Keratinocyte (primary cell): Measurements from ENCODE around the gene ATE1. TPM values are rescaled to one million over a fixed set of nuclear protein-coding genes. Genes with fewer than 3 reads are reported as not detected.

Experiments used
- DNase-seq: peaks from one replicate; pipeline ENCODE4 v3.0.0-alpha.2; 2011; ENCODE audit warnings: low read depth, missing footprints, low spot score
- FAIRE-seq: peaks from 2 replicates; lab custom pipeline; 2011; peaks lifted over from hg19 to GRCh38; lab: Jason Lieb, UNC
- H2AFZ ChIP-seq: 2 replicates; pipeline ENCODE4 v1.6.0; 2012; ENCODE audit warnings: low read length, control low read depth, inconsistent platforms; ENCODE audit not compliant: control insufficient read depth
- H3K27ac ChIP-seq: 2 replicates; pipeline ENCODE4 v1.5.1; 2011; ENCODE audit warnings: low read length; ENCODE audit not compliant: control insufficient read depth, insufficient read depth
- H3K27me3 ChIP-seq: 3 replicates; pipeline ENCODE4 v1.6.0; 2011; ENCODE audit warnings: low read length; ENCODE audit not compliant: control insufficient read depth, insufficient read depth; ENCODE audit errors: extremely low read depth
- H3K36me3 ChIP-seq, 2 experiments: 2 replicates in 1 of 2; 3 replicates in 1 of 2; pipeline ENCODE4 v1.5.1; 2011; ENCODE audit warnings: low read length in 2 of 2, mild to moderate bottlenecking in 1 of 2; ENCODE audit not compliant: control insufficient read depth in 2 of 2, insufficient read depth in 2 of 2; ENCODE audit errors: extremely low read depth in 1 of 2
- H3K4me1 ChIP-seq: 3 replicates; pipeline ENCODE4 v1.5.1; 2011; ENCODE audit warnings: low read length; ENCODE audit not compliant: control insufficient read depth, insufficient read depth; ENCODE audit errors: extremely low read depth
- H3K4me2 ChIP-seq: 3 replicates; pipeline ENCODE4 v1.6.0; 2011; ENCODE audit warnings: low read depth, low read length; ENCODE audit not compliant: control insufficient read depth, insufficient read depth; ENCODE audit errors: extremely low read depth
- H3K4me3 ChIP-seq, 3 experiments: fragments of 200-600 bp in 1 of 3; sonication (generic) in 1 of 3; 2 replicates in 2 of 3; 3 replicates in 1 of 3; pipeline ENCODE4 v1.5.1; 2011 to 2016; ENCODE audit warnings: low read length in 3 of 3, mild to moderate bottlenecking in 3 of 3, control low read depth in 2 of 3, inconsistent platforms in 1 of 3, low read depth in 1 of 3, mixed read lengths in 1 of 3, mixed run types in 1 of 3, moderate library complexity in 1 of 3; ENCODE audit not compliant: control insufficient read depth in 2 of 3, insufficient read depth in 2 of 3; ENCODE audit errors: extremely low read depth in 1 of 3
- H3K79me2 ChIP-seq: 2 replicates; pipeline ENCODE4 v1.6.0; 2012; ENCODE audit warnings: low read length; ENCODE audit not compliant: control insufficient read depth, insufficient read depth
- H3K9ac ChIP-seq: 3 replicates; pipeline ENCODE4 v1.6.0; 2011; ENCODE audit warnings: low read length; ENCODE audit not compliant: control insufficient read depth, insufficient read depth; ENCODE audit errors: extremely low read depth
- H3K9me1 ChIP-seq: 3 replicates; pipeline ENCODE4 v1.6.0; 2011; ENCODE audit warnings: low read length; ENCODE audit not compliant: control insufficient read depth, insufficient read depth; ENCODE audit errors: extremely low read depth
- H3K9me3 ChIP-seq: 2 replicates; pipeline ENCODE4 v1.5.1; 2012; ENCODE audit warnings: low read depth, low read length; ENCODE audit not compliant: control insufficient read depth
- H4K20me1 ChIP-seq: 3 replicates; pipeline ENCODE4 v1.6.0; 2011; ENCODE audit warnings: low read length; ENCODE audit not compliant: control insufficient read depth, insufficient read depth; ENCODE audit errors: extremely low read depth
- CTCF ChIP-seq, 3 experiments: IDR thresholded peaks in 1 of 3; conservative IDR thresholded peaks in 1 of 3; optimal IDR thresholded peaks in 1 of 3; 2 replicates in 2 of 3; 3 replicates in 1 of 3; pipeline versions ENCODE3 to v1.5.1; 2011; ENCODE audit warnings: low read length in 3 of 3, mild to moderate bottlenecking in 3 of 3, moderate library complexity in 2 of 3, control low read depth in 1 of 3, inconsistent platforms in 1 of 3; ENCODE audit not compliant: insufficient read depth in 2 of 3; ENCODE audit errors: extremely low read depth in 1 of 3
- EZH2 ChIP-seq: IDR thresholded peaks from one replicate; pipeline ENCODE4 v1.6.1; 2012; ENCODE audit warnings: inconsistent platforms, mild to moderate bottlenecking, low read length, moderate library complexity
- dilution Hi-C: fragments of 300-500 bp; cut with MboI; formaldehyde crosslinking; loops from one replicate; pipeline ENCODE4 v1.7.0; 2020; ENCODE audit warnings: low sequenced_read_pairs; ENCODE audit not compliant: extremely low pct_ligation_motif_present
- polyA plus RNA-seq, 5 experiments: library from polyadenylated mRNA; depleted of rRNA in 3 of 5; stranded (reverse) in 3 of 5; stranded (forward) in 1 of 5; unstranded in 1 of 5; fragments of >200 nt; gene quantifications; 1 replicate in 1 of 5; 2 replicates in 3 of 5; 3 replicates in 1 of 5; pipeline versions ENCODE4 v1.2.1 to v1.2.3, GENCODE V29; 2011 to 2012; ENCODE audit warnings: missing spikeins in 2 of 5, low read depth in 1 of 5, low replicate concordance in 1 of 5

Gene ATE1
- polyA plus RNA-seq, 1 donor (not counting 4 experiments of a cell fraction or from before 2014, with no cell fraction given) = 14.9 TPM

- Histone ChIP-seq H3K9me1 (no peaks in the 10 kb centered on the region), H3K79me2 (no peaks in the 10 kb centered on the region), H4K20me1 (no peaks in the 10 kb centered on the region), H3K4me2 (no peak overlapping the region), H3K36me3 (no peaks in the 10 kb centered on the region), H3K4me3 (no peak overlapping the region), H3K4me1 (peaks cover 3% of the 10 kb centered on the region), H3K9ac (no peak overlapping the region), H2AFZ (no peak overlapping the region), H3K27me3 (no peaks in the 10 kb centered on the region), H3K9me3 (no peaks in the 10 kb centered on the region), H3K27ac (no peak overlapping the region)
- peak; percentile 43 for FAIRE-seq
- TF ChIP-seq EZH2 (no peak), CTCF (optimal IDR thresholded peaks at IDR 0.05 in 1 of 3, IDR thresholded peaks at IDR 0.05 in 1 of 3, conservative IDR thresholded peaks at IDR 0.05 in 1 of 3; ENCODE audit: extremely low read depth in 1 of 3, insufficient read depth in 2 of 3, low read length in 3 of 3) (no peak)
- dilution Hi-C loops = no loop called here
- no peak for DNase-seq
Measured at GRCh38 chr10:121713486-121713885, 214.3 kb downstream of the ATE1 start.

GRCh38 chr10:121710971-121711370 lies 216.9 kb downstream of the ATE1 start:
- Histone ChIP-seq H3K4me2 (no peak overlapping the region), H3K9me1 (no peaks in the 10 kb centered on the region), H3K27ac (no peak overlapping the region), H3K79me2 (no peaks in the 10 kb centered on the region), H3K4me1 (peaks cover 3% of the 10 kb centered on the region), H3K36me3 (no peaks in the 10 kb centered on the region), H4K20me1 (no peaks in the 10 kb centered on the region), H3K9ac (no peak overlapping the region), H3K9me3 (no peaks in the 10 kb centered on the region), H2AFZ (no peak overlapping the region), H3K27me3 (no peaks in the 10 kb centered on the region), H3K4me3 (no peak overlapping the region)
- FAIRE-seq (no peak), DNase-seq (no peak)
- TF ChIP-seq EZH2 (no peak), CTCF (optimal IDR thresholded peaks at IDR 0.05 in 1 of 3, IDR thresholded peaks at IDR 0.05 in 1 of 3, conservative IDR thresholded peaks at IDR 0.05 in 1 of 3; ENCODE audit: extremely low read depth in 1 of 3, insufficient read depth in 2 of 3, low read length in 3 of 3) (no peak)
- dilution Hi-C loops = no loop called here
